HEK293 (cell line): ENCODE results near the gene CCK.

ENCODE experiments used
- CTCF ChIP-seq: fragments of 450-650 bp; formaldehyde crosslinking; IDR thresholded peaks from 2 replicates; pipeline ENCODE4 v1.5.1; 2016; ENCODE audit warnings: missing biosample characterization, missing genetic modification characterization
- KLF16 ChIP-seq: fragments of 450-650 bp; formaldehyde crosslinking; IDR thresholded peaks from 2 replicates; pipeline ENCODE4 v1.5.1; 2017; ENCODE audit warnings: missing biosample characterization, missing genetic modification characterization
- ZNF501 ChIP-seq: fragments of 450-650 bp; formaldehyde crosslinking; IDR thresholded peaks from 2 replicates; pipeline ENCODE4 v1.5.1; 2016; ENCODE audit warnings: missing biosample characterization, missing genetic modification characterization
- ZXDB ChIP-seq: fragments of 450-650 bp; formaldehyde crosslinking; IDR thresholded peaks from 2 replicates; pipeline ENCODE4 v1.5.1; 2016; ENCODE audit warnings: missing biosample characterization, missing genetic modification characterization
- TF ChIP-seq, protein P1 (sequence below): fragments of 450-650 bp; formaldehyde crosslinking; IDR thresholded peaks from 2 replicates; pipeline ENCODE4 v1.5.1; 2016; ENCODE audit warnings: missing biosample characterization, missing genetic modification characterization

DNA sequence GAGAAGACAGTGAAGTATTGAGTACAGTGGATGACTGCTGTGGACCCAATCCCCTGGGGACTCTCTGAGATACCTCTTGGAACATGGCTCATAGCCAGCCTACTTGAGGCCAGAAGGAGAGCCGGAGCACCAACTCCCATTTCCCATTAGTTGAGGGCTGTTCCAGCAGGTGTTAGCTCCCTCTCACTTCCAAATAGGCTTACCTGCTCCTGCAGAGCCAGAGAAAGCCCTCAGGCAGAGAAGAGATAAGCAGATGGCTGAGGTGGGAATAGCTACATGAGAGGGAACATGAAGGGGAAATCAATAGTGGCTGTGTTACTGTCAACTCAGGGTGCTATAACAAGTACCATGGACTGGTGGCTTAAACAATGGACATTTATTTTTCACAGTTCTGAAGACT is 4.6 kb upstream of the CCK start:
- TF ChIP-seq, protein P1, sequence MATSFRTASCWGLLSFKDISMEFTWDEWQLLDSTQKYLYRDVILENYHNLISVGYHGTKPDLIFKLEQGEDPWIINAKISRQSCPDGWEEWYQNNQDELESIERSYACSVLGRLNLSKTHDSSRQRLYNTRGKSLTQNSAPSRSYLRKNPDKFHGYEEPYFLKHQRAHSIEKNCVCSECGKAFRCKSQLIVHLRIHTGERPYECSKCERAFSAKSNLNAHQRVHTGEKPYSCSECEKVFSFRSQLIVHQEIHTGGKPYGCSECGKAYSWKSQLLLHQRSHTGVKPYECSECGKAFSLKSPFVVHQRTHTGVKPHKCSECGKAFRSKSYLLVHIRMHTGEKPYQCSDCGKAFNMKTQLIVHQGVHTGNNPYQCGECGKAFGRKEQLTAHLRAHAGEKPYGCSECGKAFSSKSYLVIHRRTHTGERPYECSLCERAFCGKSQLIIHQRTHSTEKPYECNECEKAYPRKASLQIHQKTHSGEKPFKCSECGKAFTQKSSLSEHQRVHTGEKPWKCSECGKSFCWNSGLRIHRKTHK = no peak
- TF ChIP-seq KLF16 (tag by site-specific recombination) = no peak
- no peak for TF ChIP-seq ZNF501 (tag by site-specific recombination)
- TF ChIP-seq CTCF (tag by site-specific recombination) = no peak
- TF ChIP-seq ZXDB (tag by site-specific recombination) = no peak
